Keratinocyte (primary cell): Measurements from ENCODE around the gene MPP2.

Source experiments
- EZH2 ChIP-seq: IDR thresholded peaks from one replicate; pipeline ENCODE4 v1.6.1; 2012; ENCODE audit warnings: inconsistent platforms, mild to moderate bottlenecking, low read length, moderate library complexity
- TF ChIP-seq, protein P1 (sequence below), 3 experiments: IDR thresholded peaks in 1 of 3; conservative IDR thresholded peaks in 1 of 3; optimal IDR thresholded peaks in 1 of 3; 2 replicates in 2 of 3; 3 replicates in 1 of 3; pipeline versions ENCODE3 to v1.5.1; 2011; ENCODE audit warnings: low read length in 3 of 3, mild to moderate bottlenecking in 3 of 3, moderate library complexity in 2 of 3, control low read depth in 1 of 3, inconsistent platforms in 1 of 3; ENCODE audit not compliant: insufficient read depth in 2 of 3; ENCODE audit errors: extremely low read depth in 1 of 3

DNA sequence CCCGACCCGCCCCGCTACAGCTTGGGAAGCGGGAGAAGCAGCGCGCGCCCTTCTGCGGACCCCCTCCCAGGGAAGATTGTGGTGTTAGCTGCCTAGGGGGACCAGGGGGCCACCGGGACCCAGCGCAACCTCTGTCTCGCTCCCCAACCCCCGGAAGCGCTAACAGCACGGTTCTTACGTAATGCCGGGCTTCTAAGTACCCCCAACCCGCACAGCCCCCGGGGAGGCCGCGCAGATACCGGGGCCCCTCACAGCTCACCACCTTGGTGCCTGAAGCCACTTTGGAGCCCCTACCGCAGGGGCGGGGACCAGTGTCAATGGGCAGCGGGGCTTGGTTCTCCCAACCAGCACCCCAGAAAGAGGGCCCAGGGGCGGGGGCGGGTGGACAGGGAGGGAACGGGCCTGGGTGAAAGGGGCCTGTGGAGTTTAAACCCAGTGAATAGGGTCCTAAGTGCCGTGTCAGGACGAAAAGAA, 348 bp downstream of the MPP2 start:
- TF ChIP-seq, protein P1, sequence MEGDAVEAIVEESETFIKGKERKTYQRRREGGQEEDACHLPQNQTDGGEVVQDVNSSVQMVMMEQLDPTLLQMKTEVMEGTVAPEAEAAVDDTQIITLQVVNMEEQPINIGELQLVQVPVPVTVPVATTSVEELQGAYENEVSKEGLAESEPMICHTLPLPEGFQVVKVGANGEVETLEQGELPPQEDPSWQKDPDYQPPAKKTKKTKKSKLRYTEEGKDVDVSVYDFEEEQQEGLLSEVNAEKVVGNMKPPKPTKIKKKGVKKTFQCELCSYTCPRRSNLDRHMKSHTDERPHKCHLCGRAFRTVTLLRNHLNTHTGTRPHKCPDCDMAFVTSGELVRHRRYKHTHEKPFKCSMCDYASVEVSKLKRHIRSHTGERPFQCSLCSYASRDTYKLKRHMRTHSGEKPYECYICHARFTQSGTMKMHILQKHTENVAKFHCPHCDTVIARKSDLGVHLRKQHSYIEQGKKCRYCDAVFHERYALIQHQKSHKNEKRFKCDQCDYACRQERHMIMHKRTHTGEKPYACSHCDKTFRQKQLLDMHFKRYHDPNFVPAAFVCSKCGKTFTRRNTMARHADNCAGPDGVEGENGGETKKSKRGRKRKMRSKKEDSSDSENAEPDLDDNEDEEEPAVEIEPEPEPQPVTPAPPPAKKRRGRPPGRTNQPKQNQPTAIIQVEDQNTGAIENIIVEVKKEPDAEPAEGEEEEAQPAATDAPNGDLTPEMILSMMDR (optimal IDR thresholded peaks at IDR 0.05 in 1 of 3, IDR thresholded peaks at IDR 0.05 in 1 of 3, conservative IDR thresholded peaks at IDR 0.05 in 1 of 3; ENCODE audit: extremely low read depth in 1 of 3, insufficient read depth in 2 of 3, low read length in 3 of 3): no peak
- no peak for TF ChIP-seq EZH2
